GM12878 (cell line): ENCODE data around the gene METTL13. TPM values are rescaled to one million over a fixed set of nuclear protein-coding genes. Genes with fewer than 3 reads are reported as not detected.

Source experiments
- ATAC-seq: fragments of 200-7000 bp; cut with Tn5 transposase; 3 replicates; pipeline ENCODE4 v1.9.1; 2020; ENCODE audit warnings: mild to moderate bottlenecking, moderate library complexity
- BruUV-seq: library from RNA; stranded (reverse); fragments of 400-500 nt; replicated peaks from 2 replicates; lab custom pipeline; 2021; lab: Mats Ljungman, UMichigan
- CTCF ChIA-PET: fragments of 300-600 bp; sonication (Branson Sonifier 250); formaldehyde crosslinking; extraction: SDS; loops from one replicate; lab custom pipeline; 2021; ENCODE audit warnings: inconsistent platforms; lab: Yijun Ruan, JAX
- POLR2A ChIA-PET: fragments of 350-600 bp; formaldehyde crosslinking; extraction: SDS; loops from one replicate; lab custom pipeline; 2021; ENCODE audit warnings: inconsistent platforms; lab: Charles Lee
- RAD21 ChIA-PET: fragments of 300-600 bp; sonication (Branson Sonifier 250); formaldehyde crosslinking; loops from one replicate; lab custom pipeline; 2023; ENCODE audit warnings: antibody characterized with exemption; ENCODE audit not compliant: unreplicated experiment; lab: Charles Lee
- SMC1A ChIA-PET: fragments of 300-600 bp; sonication (Branson Sonifier 250); formaldehyde crosslinking; loops from one replicate; lab custom pipeline; 2023; ENCODE audit not compliant: unreplicated experiment, uncharacterized antibody; lab: Charles Lee
- DNase-seq: peaks from one replicate; pipeline ENCODE4 v3.0.0-alpha.2; 2011; ENCODE audit warnings: low read depth, low spot score
- FAIRE-seq: peaks from 3 replicates; lab custom pipeline; 2011; peaks lifted over from hg19 to GRCh38; lab: Jason Lieb, UNC
- H2AFZ ChIP-seq: 2 replicates; pipeline ENCODE4 v1.6.0; 2011; ENCODE audit warnings: low read depth, low read length, control low read depth; ENCODE audit not compliant: control insufficient read depth
- H3K27ac ChIP-seq: 2 replicates; pipeline ENCODE4 v1.5.1; 2011; ENCODE audit warnings: control low read depth; ENCODE audit not compliant: control insufficient read depth, insufficient read depth
- H3K27me3 ChIP-seq, 2 experiments: replicated peaks in 1 of 2; 2 replicates each; pipeline versions ENCODE4 v1.6.0 to v1.6.1; 2011; ENCODE audit warnings: low read length in 1 of 2; ENCODE audit not compliant: control insufficient read depth in 2 of 2, insufficient read depth in 2 of 2
- H3K36me3 ChIP-seq, 2 experiments: 2 replicates each; pipeline ENCODE4 v1.5.1; 2011; ENCODE audit warnings: low read length in 1 of 2; ENCODE audit not compliant: control insufficient read depth in 2 of 2, insufficient read depth in 2 of 2
- H3K4me1 ChIP-seq: 2 replicates; pipeline ENCODE4 v1.6.1; 2011; ENCODE audit warnings: mild to moderate bottlenecking, low read length, moderate library complexity, mixed read lengths; ENCODE audit not compliant: control insufficient read depth, insufficient read depth
- H3K4me2 ChIP-seq: 2 replicates; pipeline ENCODE4 v1.6.0; 2011; ENCODE audit warnings: control low read depth; ENCODE audit not compliant: control insufficient read depth, insufficient read depth
- H3K4me3 ChIP-seq: fragments of 200-600 bp; sonication (generic); 2 replicates; pipeline ENCODE4 v1.5.1; 2016
- H3K79me2 ChIP-seq: 2 replicates; pipeline ENCODE4 v1.6.0; 2011; ENCODE audit warnings: low read length; ENCODE audit not compliant: control insufficient read depth, insufficient read depth
- H3K9ac ChIP-seq: 2 replicates; pipeline ENCODE4 v1.8.0; 2011; ENCODE audit warnings: low read length, control low read depth, mixed read lengths; ENCODE audit not compliant: control insufficient read depth, insufficient read depth
- H3K9me3 ChIP-seq: replicated peaks from 3 replicates; pipeline ENCODE4 v1.5.1; 2011; ENCODE audit warnings: mild to moderate bottlenecking, low read length; ENCODE audit not compliant: control insufficient read depth, insufficient read depth
- H4K20me1 ChIP-seq: 2 replicates; pipeline ENCODE4 v1.6.0; 2011; ENCODE audit not compliant: control insufficient read depth, insufficient read depth
- ASH2L ChIP-seq: fragments of 300-600, 200-600 bp; sonication (generic); IDR thresholded peaks from 2 replicates; pipeline ENCODE4 v1.6.1; 2017; ENCODE audit warnings: low read depth, mild to moderate bottlenecking, borderline replicate concordance
- CHD2 ChIP-seq: IDR thresholded peaks from 2 replicates; pipeline ENCODE4 v1.6.1; 2011; ENCODE audit warnings: low read depth, low read length, improper control_type of control experiment, borderline replicate concordance
- KDM1A ChIP-seq: fragments of 200-600 bp; sonication (generic); IDR thresholded peaks from 2 replicates; pipeline ENCODE4 v1.6.1; 2016; ENCODE audit warnings: borderline replicate concordance
- PAX8 ChIP-seq: fragments of 450-650 bp; IDR thresholded peaks from 2 replicates; pipeline ENCODE4 v1.6.1; 2017; ENCODE audit warnings: mild to moderate bottlenecking, moderate library complexity
- SREBF2 ChIP-seq: IDR thresholded peaks from 2 replicates; pipeline ENCODE4 v1.6.1; 2012; ENCODE audit warnings: mild to moderate bottlenecking, low read length
- YY1 ChIP-seq: IDR thresholded peaks from 2 replicates; pipeline ENCODE4 v1.6.1; 2011; ENCODE audit warnings: low read depth, mild to moderate bottlenecking, low read length
- ZBTB33 ChIP-seq: fragments of 450-650 bp; IDR thresholded peaks from 2 replicates; pipeline ENCODE4 v1.6.1; 2017; ENCODE audit warnings: mild to moderate bottlenecking
- WGBS: methylation state at CpG from one replicate; pipeline ENCODE4 v1.1.6; 2016; ENCODE audit warnings: low lambda C conversion rate; ENCODE audit not compliant: insufficient replicate concordance, insufficient coverage; ENCODE audit errors: missing lambda C conversion rate; 5-methylcytosine and 5-hydroxymethylcytosine counted together
- in situ Hi-C: fragments of 300-500 bp; cut with MboI; formaldehyde crosslinking; loops from 9 replicates; pipeline ENCODE4 v1.14.3; 2018; ENCODE audit warnings: mixed read lengths
- intact Hi-C: fragments of 100-400 bp; cut with micrococcal nuclease; formaldehyde crosslinking; loops from one replicate; pipeline ENCODE4 v1.14.2; 2022; ENCODE audit not compliant: unreplicated experiment
- polyA plus RNA-seq, 11 experiments: library from polyadenylated mRNA; depleted of rRNA in 4 of 11; unstranded in 6 of 11; stranded (reverse) in 5 of 11; fragments of >200 nt; fragmentation: Nextera tagmentation in 4 of 11; fragmentation: Illumina TruSeq in 1 of 11; extraction: Ambion mirVana in 4 of 11; extraction: Trizol in 1 of 11; gene quantifications; 1 replicate in 1 of 11; 2 replicates in 10 of 11; pipeline versions ENCODE4 v1.2.1 to v1.2.3, GENCODE V29; 2011 to 2016; ENCODE audit warnings: inconsistent platforms in 2 of 11, missing spikeins in 2 of 11, low read depth in 1 of 11
- total RNA-seq, 4 experiments: library from RNA; depleted of rRNA in 3 of 4; stranded (reverse); fragments of >200 nt in 3 of 4; fragmentation: Illumina TruSeq in 1 of 4; extraction: Trizol in 1 of 4; gene quantifications; 2 replicates each; pipeline versions ENCODE4 v1.2.1 to v1.2.3, GENCODE V29; 2013 to 2021

Gene METTL13
- total and polyA plus RNA-seq, 10 of the 15 experiments (the other 5 are each of a cell fraction or from before 2014, with no cell fraction given), result 12.2 to 47.2 (median 35.0) TPM

- no peak overlapping the region for H3K4me3 ChIP-seq
- H3K4me2 ChIP-seq, result no peak overlapping the region
- ATAC-seq, result no peak
- no peak overlapping the region for H2AFZ ChIP-seq
- no peaks in the 10 kb centered on the region for H3K27me3 ChIP-seq
- 78% methylated on average over 3 of the region's 3 CpGs for WGBS
- FAIRE-seq, result no peak
- TF ChIP-seq ZBTB33 (no peak), YY1 (no peak), CHD2 (no peak), PAX8 (no peak), KDM1A (no peak), SREBF2 (no peak), ASH2L (no peak)
- CTCF ChIA-PET, result interaction anchor here (0.8 to 9.3 kb wide), 3 partner anchors 45 to 187 kb away, joined by 3 to 322 read pairs (median 4); no protein-coding TSS in a partner anchor
- in situ Hi-C loops (loop anchor here (25.0 kb wide), 1 partner anchor 639 kb away; the partner anchor contains the start of gene PIGC), intact Hi-C loops (no loop called here)
- no peak overlapping the region for H3K9ac ChIP-seq
- RAD21 ChIA-PET, result interaction anchor here (4.7 kb wide), 1 partner anchor 187 kb away, joined by 87 read pairs; no protein-coding TSS in a partner anchor
- no peaks in the 10 kb centered on the region for H4K20me1 ChIP-seq
- no peaks in the 10 kb centered on the region for H3K9me3 ChIP-seq
- DNase-seq, result no peak
- POLR2A ChIA-PET, result no interaction called here
- SMC1A ChIA-PET, result interaction anchor here (0.9 to 8.7 kb wide), 3 partner anchors 12 to 189 kb away, joined by 3 to 142 read pairs (median 29); no protein-coding TSS in a partner anchor
- BruUV-seq, result no TSS peak
- H3K27ac ChIP-seq, result no peak overlapping the region
- no peaks in the 10 kb centered on the region for H3K4me1 ChIP-seq
- H3K36me3 ChIP-seq, result peaks cover 12 to 32% of the 10 kb centered on the region in 2 experiments
- H3K79me2 ChIP-seq, result no peaks in the 10 kb centered on the region
Measured at GRCh38 chr1:171798311-171798710, 16.9 kb downstream of the METTL13 start.
